HG02588 (cell line): Measurements from ENCODE around the gene LASP1NB.
"Not testable (repeated sequence)": the region's sequence is repeated elsewhere in the genome, so short reads cannot be mapped to it uniquely, and the experiment has no call there.

Experiments used
- ATAC-seq: cut with Tn5 transposase; IDR thresholded peaks from one replicate; pipeline ENCODE4 v1.9.1; 2021; ENCODE audit warnings: mild to moderate bottlenecking, moderate library complexity; ENCODE audit not compliant: unreplicated experiment

The LASP1NB gene

DNA sequence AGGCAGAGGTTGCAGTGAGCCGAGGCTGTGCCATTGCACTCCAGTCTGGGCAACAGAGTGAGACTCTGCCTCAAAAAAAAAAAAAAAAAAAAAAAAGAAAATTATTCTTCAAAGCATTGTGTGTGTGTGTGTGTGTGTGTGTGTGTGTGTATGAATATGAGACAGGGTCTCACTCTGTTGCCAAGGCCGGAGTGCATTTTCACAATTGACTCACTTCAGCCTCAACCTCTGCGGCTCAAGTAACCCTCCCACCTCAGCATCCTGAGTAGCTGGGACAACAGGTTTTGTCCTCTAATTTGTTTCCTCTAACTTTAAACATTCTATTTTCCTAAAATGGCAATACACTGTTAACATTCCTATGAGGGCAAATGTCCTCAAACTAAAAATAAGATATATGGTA, 34.1 kb downstream of the LASP1NB start:
- no peak for ATAC-seq

DNA sequence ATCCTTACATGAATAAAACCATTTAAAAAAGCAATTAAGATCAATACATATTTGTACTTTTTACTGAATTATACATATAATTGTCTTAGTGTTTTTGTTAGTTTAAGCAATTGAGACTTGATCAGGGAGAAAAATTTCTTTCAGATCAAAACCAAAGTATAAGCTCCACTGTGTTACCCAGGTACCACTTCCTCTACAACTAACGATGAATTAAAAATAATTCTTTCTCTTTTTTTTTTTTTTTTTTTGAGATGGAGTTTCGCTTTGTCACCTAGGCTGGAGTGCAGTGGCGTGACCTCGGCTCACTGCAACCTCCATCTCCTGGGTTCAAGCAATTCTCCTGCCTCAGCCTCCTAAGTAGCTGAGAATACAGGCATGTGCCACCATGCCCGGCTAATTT, 35.0 kb downstream of the LASP1NB start:
- ATAC-seq = no peak

DNA sequence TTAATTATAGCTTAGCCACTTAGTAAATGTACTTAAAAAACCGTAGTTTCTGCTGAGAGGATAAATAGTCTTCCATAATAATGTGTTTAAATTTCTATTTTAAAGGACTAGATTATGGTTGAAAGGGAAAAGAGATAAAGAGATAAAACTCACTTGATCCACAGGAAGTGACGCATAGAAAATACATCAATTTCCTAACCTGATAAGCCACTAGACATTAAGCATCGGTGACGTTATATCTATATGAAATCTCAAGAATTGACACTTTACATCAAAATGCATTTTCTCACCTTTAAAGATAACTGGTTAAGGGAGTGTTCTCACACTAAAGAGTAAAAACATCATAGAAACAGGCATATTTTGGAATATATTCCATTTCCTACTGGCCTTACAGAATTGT, 36.0 kb downstream of the LASP1NB start:
- ATAC-seq = no peak

DNA sequence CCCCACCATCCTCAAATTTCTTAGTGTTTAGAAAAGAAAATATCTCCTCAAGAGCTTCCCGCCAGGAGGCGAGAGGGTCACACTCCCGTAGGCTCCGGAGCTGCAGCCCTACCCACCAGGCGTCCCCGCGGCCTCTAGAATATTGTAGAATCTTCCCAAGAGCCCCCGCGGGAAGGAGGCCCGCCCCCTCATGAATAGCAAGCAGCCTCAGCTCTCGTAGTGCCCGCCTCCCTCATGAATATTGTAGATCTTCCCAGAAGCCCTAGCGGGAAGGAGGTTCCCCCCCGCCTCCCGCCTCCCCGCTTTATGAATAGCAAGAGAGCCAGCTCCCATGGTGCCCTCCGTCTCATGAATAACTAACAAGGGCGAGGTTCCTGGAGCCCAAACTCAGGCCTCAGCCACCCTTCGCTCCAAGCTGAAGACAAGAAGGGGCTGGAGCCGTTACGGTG, 41.9 kb downstream of the LASP1NB start, which contains the start of gene FBXO47:
TSS of gene FBXO47 (minus strand) at position 114 of the 449 bp plus-strand sequence. CDS start 4,378 bp downstream, outside the sequence.
- ATAC-seq = no peak

DNA sequence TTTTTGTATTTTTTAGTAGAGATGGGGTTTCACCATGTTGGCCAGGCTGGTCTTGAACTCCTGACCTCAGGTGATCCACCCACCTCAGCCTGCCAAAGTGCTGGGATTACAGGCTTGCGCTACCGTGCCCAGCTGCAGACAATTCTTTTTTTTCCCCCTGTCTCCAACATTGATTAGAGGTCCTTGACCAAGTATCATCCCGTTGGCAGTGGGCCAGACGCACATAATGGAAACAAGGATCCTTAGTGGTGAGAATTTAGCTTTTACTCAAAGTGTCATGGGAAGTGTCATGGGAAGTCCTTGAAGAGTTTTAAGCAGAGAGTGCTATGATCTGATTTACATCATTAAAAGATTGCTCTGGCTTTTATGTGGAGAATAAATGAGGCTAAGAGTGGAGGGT, 43.9 kb downstream of the LASP1NB start:
- no peak for ATAC-seq

DNA sequence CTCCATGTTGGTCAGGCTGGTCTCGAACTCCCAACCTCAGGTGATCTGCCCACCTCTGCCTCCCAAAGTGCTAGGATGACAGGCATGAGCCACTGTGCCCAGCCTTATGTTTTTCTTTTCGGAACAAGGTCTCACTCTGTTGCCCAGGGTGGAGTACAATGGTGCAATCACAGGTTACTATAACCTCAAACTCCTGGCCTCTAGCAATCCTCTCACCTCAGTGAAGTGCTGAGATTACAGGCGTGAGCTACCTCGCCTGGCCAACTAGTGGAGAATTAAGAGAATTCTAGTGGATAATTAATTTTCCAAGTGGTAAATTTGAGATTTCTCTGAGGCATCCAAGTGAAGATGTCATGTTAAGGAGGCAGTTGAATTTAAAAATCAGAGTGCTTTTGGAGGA, 44.7 kb downstream of the LASP1NB start:
- ATAC-seq = no peak

DNA sequence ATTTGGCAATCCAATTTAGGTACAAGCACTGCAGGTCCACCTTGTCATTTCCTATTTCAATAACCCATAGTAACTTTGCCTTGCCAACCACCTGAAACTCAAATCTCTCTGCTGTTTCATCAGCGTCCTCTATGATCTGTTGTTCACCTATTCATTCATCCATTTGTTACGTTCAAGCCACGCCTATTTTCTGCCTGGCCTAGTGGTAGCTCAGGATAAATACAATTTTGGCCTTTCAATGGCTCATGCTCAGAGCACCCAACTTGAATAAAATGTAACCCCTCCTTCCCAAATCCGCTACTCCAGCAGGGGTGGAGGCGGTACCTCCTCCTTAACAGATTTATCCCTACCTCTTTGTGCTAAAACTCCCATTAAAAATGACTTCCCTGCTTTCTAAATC, 45.4 kb downstream of the LASP1NB start:
- no peak for ATAC-seq

DNA sequence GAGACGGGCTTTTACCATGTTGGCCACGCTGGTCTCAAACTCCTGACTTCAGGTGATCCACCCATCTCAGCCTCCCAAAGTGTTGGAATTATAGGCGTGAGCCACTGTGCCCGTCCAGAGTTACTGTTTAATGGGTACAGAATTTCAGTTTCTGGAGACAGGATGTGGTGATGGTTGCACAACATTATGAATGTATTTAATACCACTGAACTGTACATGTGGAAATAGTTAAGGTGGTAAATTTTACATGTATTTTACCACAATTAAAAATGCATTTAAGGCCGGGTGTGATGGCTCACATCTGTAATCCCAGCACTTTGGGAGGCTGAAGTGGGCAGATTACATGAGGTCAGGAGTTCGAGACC, 50.8 kb downstream of the LASP1NB start:
- ATAC-seq = not testable (repeated sequence)

DNA sequence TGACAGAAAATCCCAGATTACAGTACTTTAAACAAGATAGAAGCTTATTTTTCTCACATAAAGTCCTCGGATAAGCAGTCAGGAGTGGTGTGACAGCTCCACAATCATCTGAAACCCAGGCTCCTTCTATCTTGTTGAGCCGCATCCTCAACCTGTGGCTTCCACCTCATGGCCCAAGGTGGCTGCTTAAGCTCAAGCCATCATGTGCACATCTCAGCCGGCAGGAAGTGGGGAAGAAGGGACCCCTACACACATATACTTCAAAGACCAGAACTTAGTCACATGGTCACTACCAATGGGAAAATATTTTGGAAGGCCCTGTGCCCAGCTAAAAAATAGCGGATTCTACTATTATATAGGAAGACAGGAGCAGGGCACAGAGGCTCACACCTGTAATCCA, 52.8 kb downstream of the LASP1NB start:
- no peak for ATAC-seq
